ENCODE measurements around the gene SETD7.

SETD7 gene

GRCh38 chr4:139556071-139556723, at the start of gene SETD7:
TSS of gene SETD7 (minus strand) at chr4:139556219. CDS start at chr4:139556137, 82 bp downstream.
- peak; percentile 53 for ATAC-seq
- DNase-seq, result peak; percentile 67

- no peak for ATAC-seq
- no peak for DNase-seq
Measured at GRCh38 chr4:139605516-139605915, 49.5 kb upstream of the SETD7 start.

GRCh38 chr4:139603576-139604410, 47.8 kb upstream of the SETD7 start:
- ATAC-seq (peak; percentile 29), DNase-seq (peak; percentile 27)

GRCh38 chr4:139602776-139603360, 46.8 kb upstream of the SETD7 start:
- DNase-seq (no peak), ATAC-seq (no peak)

GRCh38 chr4:139600662-139601061, 44.6 kb upstream of the SETD7 start:
- ATAC-seq, result no peak

GRCh38 chr4:139599594-139600374, 43.8 kb upstream of the SETD7 start:
- DNase-seq, result no peak
- ATAC-seq, result no peak

More at GRCh38 chr4:139600662-139601061, 44.6 kb upstream of the SETD7 start:
- DNase-seq, result no peak

- no peak for DNase-seq
- no peak for ATAC-seq
Measured at GRCh38 chr4:139599076-139599475, 43.1 kb upstream of the SETD7 start.

GRCh38 chr4:139596684-139597279, 40.8 kb upstream of the SETD7 start:
- no peak for DNase-seq
- ATAC-seq, result no peak

GRCh38 chr4:139596034-139596683, 40.1 kb upstream of the SETD7 start:
- no peak for DNase-seq
- no peak for ATAC-seq

DNA sequence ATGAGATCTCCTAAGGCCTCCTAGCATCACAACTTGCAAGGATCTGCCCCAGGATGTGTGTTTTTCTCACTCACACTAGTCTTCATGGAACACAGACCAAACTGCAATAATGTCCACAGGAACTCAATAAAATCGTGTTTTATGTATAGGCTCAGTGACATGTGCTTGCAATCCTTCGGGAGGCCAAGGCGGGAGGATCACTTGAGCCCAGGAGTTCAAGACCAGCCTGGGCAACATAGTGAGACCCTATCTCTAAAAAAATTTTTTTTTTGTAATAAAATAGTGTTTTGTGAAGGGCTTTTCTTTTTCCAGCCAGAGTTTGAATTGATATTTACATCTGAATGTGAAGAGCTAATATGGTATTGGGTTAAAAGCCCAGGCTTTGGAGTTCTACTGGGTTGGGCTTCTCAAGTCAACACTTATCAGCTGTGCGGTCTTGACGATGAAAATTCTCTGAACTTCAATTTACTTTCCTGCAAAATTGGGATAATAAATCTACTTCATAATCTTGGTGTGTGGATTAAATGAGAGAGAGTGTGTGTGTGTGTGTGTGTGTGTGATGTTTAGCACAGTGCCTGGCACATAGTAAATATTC, 38.7 kb upstream of the SETD7 start:
- no peak for DNase-seq
- ATAC-seq, result no peak

DNA sequence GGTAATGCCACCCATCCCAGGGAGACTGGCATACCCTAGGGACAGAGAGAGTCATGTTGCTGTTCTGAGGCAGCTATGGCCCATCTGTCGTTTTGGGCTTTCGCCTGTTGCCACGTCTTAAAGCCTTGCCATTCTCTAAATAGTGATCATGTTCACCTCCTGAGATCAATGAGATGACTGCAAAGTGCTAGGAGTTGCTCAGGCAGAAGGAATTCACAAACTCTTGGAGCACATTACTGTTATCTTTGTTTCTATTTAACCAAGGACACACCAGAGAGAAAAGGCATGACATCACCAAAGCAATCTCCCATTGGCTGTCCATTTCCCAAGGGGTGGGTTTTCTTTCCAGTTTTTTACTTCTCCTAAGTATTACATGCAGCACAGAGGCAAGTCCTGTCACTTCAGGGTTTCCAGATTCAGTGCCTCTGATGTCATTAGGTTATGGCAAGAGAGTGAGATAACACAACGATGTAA, 37.1 kb upstream of the SETD7 start:
- ATAC-seq (no peak), DNase-seq (no peak)

GRCh38 chr4:139589336-139590018, 33.5 kb upstream of the SETD7 start:
- DNase-seq (no peak), ATAC-seq (no peak)

DNA sequence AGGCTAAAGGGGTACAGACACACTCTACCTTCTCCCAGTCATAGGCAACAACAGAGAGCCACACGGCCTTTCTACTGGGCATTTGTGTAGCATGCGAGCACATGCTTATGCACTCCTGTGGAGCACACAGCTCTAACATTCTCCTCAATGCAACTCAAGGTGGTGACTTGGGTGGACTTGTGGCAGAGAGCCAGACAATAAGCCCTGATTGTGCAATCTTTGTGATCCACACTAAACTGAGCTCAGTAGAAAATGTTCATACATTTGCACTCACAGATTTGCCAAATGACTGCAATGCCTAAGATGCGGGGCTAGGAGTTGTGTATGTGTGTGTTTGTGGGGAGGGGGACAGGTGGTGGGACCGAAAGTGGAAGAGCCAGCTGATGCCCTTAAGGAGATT, 31.4 kb upstream of the SETD7 start:
- ATAC-seq (no peak), DNase-seq (no peak)

- DNase-seq, result no peak
- no peak for ATAC-seq
Measured at GRCh38 chr4:139585473-139585872, 29.5 kb upstream of the SETD7 start.

DNA sequence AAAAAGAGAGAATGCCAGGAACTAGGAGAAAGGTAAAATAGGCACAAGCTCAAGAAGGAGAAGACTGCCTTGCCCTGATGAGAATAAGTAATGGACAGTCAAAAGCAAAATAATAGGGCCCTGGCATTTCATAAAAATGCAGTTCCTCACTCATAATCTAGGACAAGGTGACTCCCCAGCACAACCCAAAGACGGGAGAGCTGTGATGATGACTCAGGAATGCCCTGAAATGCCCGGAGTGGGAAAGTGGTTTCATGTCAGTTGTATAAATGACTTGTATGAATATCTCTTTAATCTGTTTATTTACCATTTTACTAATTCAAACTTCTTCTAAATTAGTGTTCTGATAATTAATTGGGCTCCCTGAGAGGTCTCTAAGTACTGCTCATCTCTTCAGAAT, 28.8 kb upstream of the SETD7 start:
- ATAC-seq (no peak), DNase-seq (no peak)

DNA sequence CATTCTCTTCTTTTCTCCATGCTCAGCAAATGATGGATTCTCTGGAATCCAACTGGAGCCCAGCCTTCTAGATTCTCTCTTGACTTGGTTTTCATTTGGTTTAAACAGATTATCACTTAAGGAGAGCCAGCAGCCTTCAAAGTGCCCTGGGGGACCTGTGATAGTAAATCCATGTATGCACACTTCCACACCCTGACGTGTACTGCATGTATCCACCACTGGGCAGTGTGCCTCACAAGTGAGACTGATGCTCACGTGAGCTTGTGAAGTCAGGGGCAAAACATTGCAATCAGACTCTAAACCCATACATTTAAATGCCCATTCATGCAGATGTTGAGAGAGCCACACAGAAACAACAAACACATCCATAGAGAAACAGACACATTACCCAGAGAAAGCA, 28.0 kb upstream of the SETD7 start:
- ATAC-seq, result no peak
- DNase-seq, result no peak

DNA sequence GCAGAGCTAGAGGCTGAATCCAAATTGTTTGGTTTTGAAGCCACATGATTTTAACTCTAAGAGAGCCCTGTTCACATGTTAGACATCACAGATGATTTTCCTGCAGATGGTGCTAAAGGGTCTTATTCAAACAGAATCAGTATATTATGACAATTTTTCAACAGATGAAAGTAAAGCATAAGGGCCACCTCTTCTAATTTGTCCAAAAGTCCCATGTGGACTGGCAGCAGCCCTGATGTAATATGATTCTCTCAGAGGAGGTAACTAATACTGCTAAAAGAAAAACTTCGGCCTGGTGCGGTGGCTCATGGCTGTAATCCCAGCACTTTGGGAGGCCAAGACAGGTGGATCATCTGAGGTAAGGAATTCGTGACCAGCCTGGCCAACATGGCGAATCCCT, 26.0 kb upstream of the SETD7 start:
- DNase-seq, result no peak
- no peak for ATAC-seq

GRCh38 chr4:139581096-139581495, 25.1 kb upstream of the SETD7 start:
- ATAC-seq, result no peak
- no peak for DNase-seq

- DNase-seq (no peak), ATAC-seq (no peak)
Measured at GRCh38 chr4:139576219-139576618, 20.2 kb upstream of the SETD7 start.

DNA sequence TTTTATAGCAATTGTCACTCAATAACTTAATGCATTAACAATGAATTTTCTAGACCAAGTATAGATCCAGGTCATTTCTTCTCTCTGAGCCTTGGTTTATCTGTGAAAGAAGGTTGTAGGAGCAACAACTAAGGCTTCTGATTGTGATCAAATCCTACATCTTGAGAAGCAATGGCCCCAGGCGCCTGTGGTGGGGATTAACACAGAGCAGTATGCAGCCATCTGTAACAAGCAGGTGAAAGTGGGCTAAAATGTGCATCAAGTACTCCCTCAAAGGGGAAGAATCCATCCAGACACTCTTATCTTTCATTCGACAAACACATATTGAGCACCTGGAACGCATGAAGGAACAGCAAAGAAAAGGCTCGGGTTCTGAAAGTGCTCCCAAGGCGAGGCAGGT, 19.1 kb upstream of the SETD7 start:
- no peak for DNase-seq
- no peak for ATAC-seq

All from stimulated activated naive CD8-positive, alpha-beta T cell treated with anti-CD3 and anti-CD28 coated beads, Interleukin-15, Interleukin-2, amounts not matched to agents 100 U/mL and 50 U/mL, for 24 hours (primary cell).